OCI-LY7 (cell line): ENCODE data around the gene MAPK4. TPM values are rescaled to one million over a fixed set of nuclear protein-coding genes. Genes with fewer than 3 reads are reported as not detected.

Source experiments
- BruUV-seq: library from RNA; stranded (reverse); fragments of 400-500 nt; replicated peaks from 2 replicates; lab custom pipeline; 2021; lab: Mats Ljungman, UMichigan
- CTCF ChIA-PET: fragments of 300-600 bp; sonication (Branson Sonifier 250); formaldehyde crosslinking; loops from one replicate; lab custom pipeline; 2022; ENCODE audit warnings: antibody characterized with exemption; ENCODE audit not compliant: unreplicated experiment; lab: Charles Lee
- POLR2A ChIA-PET: fragments of 300-600 bp; sonication (Branson Sonifier 250); formaldehyde crosslinking; loops from one replicate; lab custom pipeline; 2022; ENCODE audit warnings: antibody characterized with exemption; lab: Charles Lee
- DNase-seq: peaks from one replicate; pipeline ENCODE4 v3.0.0-alpha.2; 2015; ENCODE audit warnings: low spot score
- H2AFZ ChIP-seq: fragments of 200-600 bp; sonication (generic), shearing (Covaris generic); 2 replicates; pipeline ENCODE4 v1.6.1; 2014; ENCODE audit warnings: mild to moderate bottlenecking, antibody characterized with exemption, low read length, moderate library complexity
- H3K27ac ChIP-seq: fragments of 200-600 bp; sonication (generic); 2 replicates; pipeline ENCODE4 v1.5.1; 2014; ENCODE audit warnings: mixed run types, low read depth, mild to moderate bottlenecking, moderate library complexity, low read length, inconsistent platforms; ENCODE audit not compliant: poor library complexity, severe bottlenecking
- H3K36me3 ChIP-seq: fragments of 200-600 bp; sonication (generic); 2 replicates; pipeline ENCODE4 v1.6.1; 2014; ENCODE audit warnings: mild to moderate bottlenecking, antibody characterized with exemption, low read length, moderate library complexity, mixed read lengths; ENCODE audit not compliant: insufficient read depth
- H3K4me1 ChIP-seq: fragments of 200-600 bp; sonication (generic); 2 replicates; pipeline ENCODE4 v1.5.1; 2014; ENCODE audit warnings: mild to moderate bottlenecking, low read length; ENCODE audit not compliant: insufficient read depth, poor library complexity, severe bottlenecking
- H3K4me2 ChIP-seq: fragments of 200-600 bp; sonication (generic); 2 replicates; pipeline ENCODE4 v1.6.1; 2014; ENCODE audit warnings: mild to moderate bottlenecking, low read length
- H3K4me3 ChIP-seq: fragments of 200-600 bp; sonication (generic); 2 replicates; pipeline ENCODE4 v1.5.1; 2014; ENCODE audit warnings: mild to moderate bottlenecking, low read depth, low read length; ENCODE audit not compliant: poor library complexity, severe bottlenecking
- H3K79me2 ChIP-seq: fragments of 200-600 bp; sonication (generic); 2 replicates; pipeline ENCODE4 v1.6.1; 2016; ENCODE audit warnings: low read depth, mild to moderate bottlenecking, low read length, moderate library complexity, mixed read lengths; ENCODE audit not compliant: insufficient read depth
- H3K9me2 ChIP-seq: fragments of 200-600 bp; sonication (generic); 2 replicates; pipeline ENCODE4 v1.6.1; 2016; ENCODE audit warnings: mild to moderate bottlenecking, low read length, mixed read lengths; ENCODE audit not compliant: insufficient read depth
- H3K9me3 ChIP-seq: fragments of 200-600 bp; sonication (generic); 2 replicates; pipeline ENCODE4 v1.6.1; 2014; ENCODE audit warnings: mild to moderate bottlenecking, mixed run types, low read length, mixed read lengths
- H4K20me1 ChIP-seq: fragments of 200-600 bp; sonication (generic); 2 replicates; pipeline ENCODE4 v1.6.1; 2014; ENCODE audit warnings: mild to moderate bottlenecking, antibody characterized with exemption, low read length, moderate library complexity, mixed read lengths; ENCODE audit not compliant: insufficient read depth
- EZH2phosphoT487 ChIP-seq: fragments of 200-600 bp; sonication (generic); IDR thresholded peaks from 2 replicates; pipeline ENCODE4 v1.6.1; 2018; ENCODE audit warnings: low read depth, borderline replicate concordance, mild to moderate bottlenecking, mixed run types, antibody characterized with exemption, low read length, moderate library complexity, mixed read lengths
- intact Hi-C: fragments of 100-400 bp; cut with micrococcal nuclease; formaldehyde crosslinking; loops from one replicate; pipeline ENCODE4 v1.10.0; 2022; ENCODE audit not compliant: unreplicated experiment
- total RNA-seq, 2 experiments: library from RNA; depleted of rRNA in 1 of 2; stranded (reverse); fragments of >200 nt in 1 of 2; shearing (Covaris generic) in 1 of 2; gene quantifications; 2 replicates each; pipeline ENCODE4 v1.2.3, GENCODE V29; 2014 to 2022
- TF ChIP-seq, protein P1 (sequence below): fragments of 200-600 bp; sonication (generic); conservative IDR thresholded peaks from 2 replicates; pipeline ENCODE4 v1.5.1; 2014; ENCODE audit warnings: mild to moderate bottlenecking, antibody characterized with exemption, low read length, moderate library complexity, mixed read lengths

The MAPK4 gene
- total RNA-seq, 2 experiments from 2014 or later = not detected

- Histone ChIP-seq H3K9me3 (no peaks in the 10 kb centered on the region), H3K9me2 (no peaks in the 10 kb centered on the region), H3K4me2 (no peak overlapping the region), H3K4me3 (no peak overlapping the region), H3K4me1 (no peaks in the 10 kb centered on the region), H3K27ac (no peak overlapping the region), H3K79me2 (no peaks in the 10 kb centered on the region), H4K20me1 (no peaks in the 10 kb centered on the region), H3K36me3 (no peaks in the 10 kb centered on the region), H2AFZ (no peak overlapping the region)
- CTCF ChIA-PET = no interaction called here
- BruUV-seq = no TSS peak
- intact Hi-C loops = no loop called here
- TF ChIP-seq, protein P1, sequence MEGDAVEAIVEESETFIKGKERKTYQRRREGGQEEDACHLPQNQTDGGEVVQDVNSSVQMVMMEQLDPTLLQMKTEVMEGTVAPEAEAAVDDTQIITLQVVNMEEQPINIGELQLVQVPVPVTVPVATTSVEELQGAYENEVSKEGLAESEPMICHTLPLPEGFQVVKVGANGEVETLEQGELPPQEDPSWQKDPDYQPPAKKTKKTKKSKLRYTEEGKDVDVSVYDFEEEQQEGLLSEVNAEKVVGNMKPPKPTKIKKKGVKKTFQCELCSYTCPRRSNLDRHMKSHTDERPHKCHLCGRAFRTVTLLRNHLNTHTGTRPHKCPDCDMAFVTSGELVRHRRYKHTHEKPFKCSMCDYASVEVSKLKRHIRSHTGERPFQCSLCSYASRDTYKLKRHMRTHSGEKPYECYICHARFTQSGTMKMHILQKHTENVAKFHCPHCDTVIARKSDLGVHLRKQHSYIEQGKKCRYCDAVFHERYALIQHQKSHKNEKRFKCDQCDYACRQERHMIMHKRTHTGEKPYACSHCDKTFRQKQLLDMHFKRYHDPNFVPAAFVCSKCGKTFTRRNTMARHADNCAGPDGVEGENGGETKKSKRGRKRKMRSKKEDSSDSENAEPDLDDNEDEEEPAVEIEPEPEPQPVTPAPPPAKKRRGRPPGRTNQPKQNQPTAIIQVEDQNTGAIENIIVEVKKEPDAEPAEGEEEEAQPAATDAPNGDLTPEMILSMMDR = no peak
- no peak for TF ChIP-seq EZH2phosphoT487
- no peak for DNase-seq
- POLR2A ChIA-PET = no interaction called here
These were observed 87.9 kb downstream of the MAPK4 start for GRCh38 chr18:50647792-50648191.

DNA sequence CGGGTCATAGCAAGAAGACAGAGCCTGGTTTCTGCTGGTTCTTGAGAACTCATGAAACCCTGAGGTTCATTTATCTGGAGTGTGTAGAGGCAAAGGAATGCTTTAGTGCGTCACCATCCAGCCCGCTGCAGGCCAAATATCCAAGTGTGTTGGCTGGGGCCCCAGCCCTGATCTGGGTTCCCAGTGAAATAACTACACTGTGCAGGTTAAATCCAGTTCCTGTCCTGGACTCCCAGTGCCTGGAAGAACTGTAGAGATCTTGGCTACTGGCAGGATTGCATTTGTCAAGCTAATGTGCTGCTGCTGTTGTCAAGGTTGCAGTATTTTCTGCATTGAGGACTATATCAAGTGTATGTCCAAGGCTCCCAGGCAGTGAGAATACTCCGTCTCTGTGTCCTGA lies 89.9 kb downstream of the MAPK4 start:
- intact Hi-C loops = no loop called here
- ChIA-PET CTCF (no interaction called here), POLR2A (no interaction called here)
- no peaks in the 10 kb centered on the region for H4K20me1 ChIP-seq
- no peaks in the 10 kb centered on the region for H3K9me3 ChIP-seq
- no peak overlapping the region for H3K27ac ChIP-seq
- no peak overlapping the region for H3K4me2 ChIP-seq
- no peak overlapping the region for H3K4me3 ChIP-seq
- H2AFZ ChIP-seq = no peak overlapping the region
- TF ChIP-seq, protein P1 = no peak
- TF ChIP-seq EZH2phosphoT487 = no peak
- H3K9me2 ChIP-seq = no peaks in the 10 kb centered on the region
- no peaks in the 10 kb centered on the region for H3K4me1 ChIP-seq
- BruUV-seq = no TSS peak
- no peaks in the 10 kb centered on the region for H3K79me2 ChIP-seq
- no peak for DNase-seq
- H3K36me3 ChIP-seq = no peaks in the 10 kb centered on the region

DNA sequence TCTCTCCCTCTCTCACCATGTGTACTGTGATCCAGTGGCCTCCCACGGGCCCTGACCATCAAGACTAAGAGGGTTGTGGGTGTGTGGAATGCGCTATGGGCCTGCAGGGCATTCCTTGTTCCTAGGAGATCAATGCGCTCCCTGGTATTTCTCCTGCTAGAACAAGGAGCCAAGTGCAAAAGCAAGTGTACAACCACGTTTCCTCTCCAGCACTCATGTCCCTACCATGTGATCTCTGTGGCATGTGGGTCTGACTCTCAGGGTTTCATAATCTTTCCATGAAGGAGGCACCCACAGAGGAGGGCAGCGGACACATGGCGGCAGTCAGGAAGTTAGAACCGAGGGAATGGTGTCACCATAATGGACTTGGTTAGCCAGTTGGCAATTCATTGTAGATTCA lies 91.4 kb downstream of the MAPK4 start:
- CTCF ChIA-PET = no interaction called here
- H3K4me3 ChIP-seq = no peak overlapping the region

More for the DNA sequence above, 91.4 kb downstream of the MAPK4 start:
- H4K20me1 ChIP-seq = no peaks in the 10 kb centered on the region
- DNase-seq = no peak
- TF ChIP-seq, protein P1 = no peak
- TF ChIP-seq EZH2phosphoT487 = no peak
- no TSS peak for BruUV-seq
- intact Hi-C loops = no loop called here
- H3K4me1 ChIP-seq = no peaks in the 10 kb centered on the region
- H2AFZ ChIP-seq = no peak overlapping the region
- no peaks in the 10 kb centered on the region for H3K9me3 ChIP-seq
- no peaks in the 10 kb centered on the region for H3K36me3 ChIP-seq
- no peaks in the 10 kb centered on the region for H3K9me2 ChIP-seq
- no peaks in the 10 kb centered on the region for H3K79me2 ChIP-seq
- H3K27ac ChIP-seq = no peak overlapping the region
- H3K4me2 ChIP-seq = no peak overlapping the region
- POLR2A ChIA-PET = no interaction called here
